GM21360 (cell line): ENCODE measurements around the gene CASZ1.

Source experiments
- ATAC-seq: cut with Tn5 transposase; IDR thresholded peaks from one replicate; pipeline ENCODE4 v1.9.1; 2021; ENCODE audit warnings: mild to moderate bottlenecking, moderate library complexity; ENCODE audit not compliant: unreplicated experiment

CASZ1 gene

GRCh38 chr1:10690484-10690883, 106.0 kb downstream of the CASZ1 start:
- ATAC-seq: no peak

DNA sequence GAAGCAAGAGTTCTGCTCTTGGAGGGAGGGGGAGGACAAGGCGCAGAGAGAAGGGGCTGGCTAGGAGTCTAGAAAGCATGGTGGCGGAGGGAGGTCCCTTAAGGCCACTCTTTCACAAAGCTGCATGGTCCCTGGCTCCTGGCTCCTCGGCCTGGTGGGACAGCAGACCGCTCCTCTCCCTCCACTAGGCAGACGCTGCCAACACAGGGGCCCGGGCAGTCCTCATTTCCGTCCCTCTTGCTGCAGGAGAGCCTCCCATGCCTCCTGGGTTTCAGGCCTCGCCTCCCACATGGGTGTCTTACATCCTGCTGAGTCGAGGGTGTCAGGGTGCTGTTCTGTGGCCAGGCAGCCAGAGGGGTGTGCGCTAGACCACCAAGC, 108.0 kb downstream of the CASZ1 start:
- ATAC-seq: no peak

DNA sequence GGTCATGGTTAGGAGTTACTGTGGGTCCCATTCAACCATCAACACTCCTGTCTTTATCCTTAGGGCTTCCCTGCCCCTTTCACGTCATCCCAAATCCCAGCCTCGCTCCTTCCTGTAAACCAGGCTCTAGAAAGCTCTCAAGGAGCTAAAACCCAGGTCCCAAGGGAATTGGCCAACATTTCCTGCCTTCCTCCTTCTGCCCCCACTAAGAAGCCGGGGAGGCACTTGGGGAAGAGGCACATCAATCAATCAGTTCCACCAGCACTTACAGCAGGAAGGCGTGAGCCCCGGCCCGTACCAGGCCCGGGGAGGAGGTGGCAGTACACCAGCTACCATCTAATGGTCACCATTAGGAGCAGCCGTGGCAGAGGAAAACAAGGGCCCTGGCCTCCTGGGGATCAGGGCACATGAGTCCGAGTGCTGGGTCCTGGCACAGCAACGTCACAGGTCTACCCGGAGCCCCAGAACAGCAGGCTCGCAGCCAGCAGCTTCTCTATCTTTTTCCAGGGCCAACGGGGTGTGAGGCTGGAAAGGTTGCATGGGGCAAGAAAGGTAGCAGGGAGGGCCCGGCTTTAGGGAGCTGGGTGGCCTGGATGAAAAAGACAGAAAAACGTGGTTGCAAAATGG, 108.6 kb downstream of the CASZ1 start:
- ATAC-seq: no peak

GRCh38 chr1:10687251-10687651, 109.2 kb downstream of the CASZ1 start:
- ATAC-seq: no peak

DNA sequence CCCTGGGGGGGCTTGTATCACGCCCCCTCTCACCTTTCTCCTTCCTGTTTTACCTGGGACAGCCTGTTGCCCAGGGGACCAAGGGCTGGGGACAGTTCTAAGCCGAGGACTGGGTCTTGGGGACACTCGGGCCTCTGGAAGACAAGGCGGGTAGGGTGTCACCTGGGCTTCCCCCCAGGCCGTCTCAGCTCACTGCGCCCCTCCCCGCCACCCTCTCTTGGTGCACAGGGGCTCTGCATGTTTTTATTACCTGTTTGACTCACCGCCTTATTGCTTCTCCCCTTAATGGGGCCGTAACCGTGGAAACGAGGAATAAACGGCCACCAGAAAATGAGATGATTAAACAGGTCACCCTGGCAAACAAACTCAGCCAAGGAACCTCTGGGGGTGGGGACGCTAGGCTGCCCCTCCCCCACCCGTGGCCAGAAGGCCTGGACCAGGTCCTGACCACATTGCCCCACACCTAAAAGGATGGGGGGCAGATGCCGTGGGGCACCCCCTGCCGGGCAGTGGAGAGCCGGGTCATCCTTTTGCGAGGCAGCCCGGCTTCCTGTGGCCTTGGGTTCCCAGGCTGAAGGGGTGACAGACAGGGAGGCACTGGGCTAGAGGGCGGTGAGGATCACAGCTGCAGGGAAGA, 109.9 kb downstream of the CASZ1 start:
- no peak for ATAC-seq

DNA sequence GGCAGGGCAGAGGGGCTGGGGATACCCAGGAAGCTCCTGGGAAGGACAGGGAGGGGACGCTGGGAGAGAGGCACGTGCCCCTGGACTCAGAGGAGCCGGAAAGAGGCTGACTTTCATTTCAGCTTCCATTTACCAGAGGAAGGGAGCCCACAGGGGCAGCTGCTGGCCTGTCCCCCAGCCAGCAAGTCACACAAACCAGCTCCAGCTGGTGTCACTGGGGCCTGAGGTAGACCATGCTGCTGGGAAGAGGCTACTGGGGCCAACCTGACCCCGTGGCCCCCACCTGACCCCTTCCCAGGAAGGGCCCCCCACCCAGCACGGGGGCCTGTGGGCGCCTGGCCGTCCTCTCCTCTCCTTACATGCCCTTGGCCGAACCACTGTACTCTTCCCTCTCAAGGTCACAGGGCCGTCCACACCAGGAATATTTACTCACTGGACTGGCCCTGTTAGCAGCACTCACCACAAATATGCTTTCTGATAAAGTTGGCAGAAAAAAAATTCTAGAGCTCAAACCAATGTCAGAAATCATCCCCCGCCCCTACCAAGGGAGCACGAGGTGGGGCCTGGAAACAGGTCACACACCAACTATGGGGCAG, 110.5 kb downstream of the CASZ1 start:
- ATAC-seq: no peak

DNA sequence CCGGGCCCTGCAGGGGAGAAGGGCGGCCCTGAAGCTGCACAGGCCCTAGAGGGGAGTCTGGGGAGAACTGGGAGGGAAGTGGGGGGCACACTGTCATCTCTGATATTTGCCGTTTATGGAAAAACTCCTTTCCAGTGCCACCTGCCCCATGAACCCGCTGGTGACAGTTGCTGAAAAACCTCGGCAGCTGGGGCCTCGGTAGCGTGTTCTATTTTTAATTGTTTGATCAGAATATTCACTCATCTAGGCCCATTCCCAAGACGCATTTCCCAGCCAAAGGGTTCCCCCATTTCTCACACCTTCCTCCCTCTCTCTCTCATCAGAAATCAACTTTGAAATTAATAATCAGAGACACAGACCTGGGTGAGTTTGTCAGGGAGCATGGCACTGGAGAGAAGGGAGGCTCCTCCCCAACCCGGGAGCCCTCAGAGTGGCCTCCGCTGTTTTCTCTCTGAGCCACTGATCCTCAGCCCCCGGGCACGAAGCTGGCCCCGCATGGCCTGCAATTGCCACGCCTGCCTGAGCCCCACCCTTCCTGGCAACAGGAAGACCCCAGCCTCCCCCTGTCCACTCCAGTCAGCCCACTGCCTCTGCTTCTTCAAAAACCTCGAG, 111.1 kb downstream of the CASZ1 start:
- no peak for ATAC-seq

DNA sequence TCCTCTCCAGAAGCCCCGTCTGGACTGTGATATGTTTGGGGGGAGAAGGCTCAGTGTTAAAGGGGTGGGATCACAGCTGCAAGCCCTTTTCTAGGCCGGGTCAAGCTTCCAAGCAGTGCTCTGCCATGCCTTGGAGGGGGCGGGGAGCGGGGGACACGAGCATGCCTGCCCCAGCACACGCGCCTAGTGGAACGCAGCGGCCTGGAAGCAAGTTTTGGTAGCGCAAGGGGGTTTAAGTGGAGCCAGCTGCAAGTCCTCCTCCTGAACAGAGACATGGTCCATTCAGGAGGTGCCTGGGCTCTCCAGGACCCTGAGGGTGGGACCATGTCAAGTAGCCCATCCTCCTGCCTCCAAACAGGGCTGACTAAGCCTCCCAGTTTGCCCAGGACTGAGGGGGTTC, 112.2 kb downstream of the CASZ1 start:
- no peak for ATAC-seq

GRCh38 chr1:10682449-10683309, 113.8 kb downstream of the CASZ1 start:
- no peak for ATAC-seq

DNA sequence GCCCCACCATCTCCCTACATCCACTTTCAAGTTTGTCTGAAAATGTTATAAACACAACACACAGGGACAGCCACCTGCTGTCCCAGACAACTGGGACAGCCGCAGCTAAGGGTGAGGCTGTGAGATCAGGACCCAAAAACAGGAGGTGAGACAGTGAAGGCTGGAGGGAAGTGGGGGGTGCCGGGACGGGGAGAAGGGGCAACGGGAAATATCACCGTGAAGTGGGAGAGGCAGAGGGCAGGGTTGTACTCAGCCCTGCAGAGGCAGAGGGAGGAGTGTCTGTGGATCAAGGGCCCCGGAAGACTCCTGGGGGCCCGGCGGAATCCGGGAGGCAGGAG, 114.4 kb downstream of the CASZ1 start:
- ATAC-seq: no peak

GRCh38 chr1:10681296-10682107, 114.9 kb downstream of the CASZ1 start:
- ATAC-seq: no peak

DNA sequence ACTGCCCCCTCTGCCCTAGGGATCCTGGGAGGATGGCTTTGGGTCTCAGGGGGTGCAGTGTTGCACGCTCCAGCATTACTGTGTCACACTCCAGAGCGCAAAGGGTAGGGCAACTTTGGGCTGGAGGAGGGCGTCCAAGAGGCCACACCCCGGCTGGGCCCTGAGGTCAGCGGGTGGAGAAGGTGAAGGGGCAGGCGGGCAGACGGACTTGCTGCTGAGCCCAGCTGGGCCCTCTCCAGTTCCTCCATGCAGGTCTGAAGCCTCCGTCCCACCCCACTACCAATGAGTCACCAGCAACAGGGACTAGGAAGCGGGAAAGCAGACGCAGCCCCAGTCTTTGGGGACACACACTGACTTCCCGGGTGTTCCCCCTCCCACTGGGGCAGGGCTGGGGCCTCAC, 116.0 kb downstream of the CASZ1 start:
- ATAC-seq: no peak

- ATAC-seq: no peak
Measured at GRCh38 chr1:10679496-10680220, 116.8 kb downstream of the CASZ1 start.

DNA sequence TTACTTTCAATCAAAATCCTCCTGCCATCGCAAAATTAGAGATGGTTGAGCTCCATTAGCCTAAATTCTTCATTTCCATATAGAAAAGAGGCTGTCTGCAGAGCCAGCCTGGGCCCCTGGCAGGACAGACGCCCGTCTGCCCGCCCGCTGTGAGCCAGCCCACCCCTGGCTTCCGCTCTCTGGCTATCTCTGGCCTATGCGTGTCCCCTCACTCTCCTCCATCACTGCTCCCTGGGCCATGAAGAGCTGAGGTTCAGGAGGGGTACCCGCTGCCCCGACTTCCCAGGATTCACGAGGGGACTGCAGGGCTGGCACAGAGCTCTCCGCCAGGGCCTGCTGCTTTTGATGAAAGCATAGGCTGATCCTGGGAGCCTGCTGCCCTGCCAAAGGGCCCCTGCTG, 117.6 kb downstream of the CASZ1 start:
- no peak for ATAC-seq

- ATAC-seq: no peak
Measured at GRCh38 chr1:10678402-10678801, 118.0 kb downstream of the CASZ1 start.

DNA sequence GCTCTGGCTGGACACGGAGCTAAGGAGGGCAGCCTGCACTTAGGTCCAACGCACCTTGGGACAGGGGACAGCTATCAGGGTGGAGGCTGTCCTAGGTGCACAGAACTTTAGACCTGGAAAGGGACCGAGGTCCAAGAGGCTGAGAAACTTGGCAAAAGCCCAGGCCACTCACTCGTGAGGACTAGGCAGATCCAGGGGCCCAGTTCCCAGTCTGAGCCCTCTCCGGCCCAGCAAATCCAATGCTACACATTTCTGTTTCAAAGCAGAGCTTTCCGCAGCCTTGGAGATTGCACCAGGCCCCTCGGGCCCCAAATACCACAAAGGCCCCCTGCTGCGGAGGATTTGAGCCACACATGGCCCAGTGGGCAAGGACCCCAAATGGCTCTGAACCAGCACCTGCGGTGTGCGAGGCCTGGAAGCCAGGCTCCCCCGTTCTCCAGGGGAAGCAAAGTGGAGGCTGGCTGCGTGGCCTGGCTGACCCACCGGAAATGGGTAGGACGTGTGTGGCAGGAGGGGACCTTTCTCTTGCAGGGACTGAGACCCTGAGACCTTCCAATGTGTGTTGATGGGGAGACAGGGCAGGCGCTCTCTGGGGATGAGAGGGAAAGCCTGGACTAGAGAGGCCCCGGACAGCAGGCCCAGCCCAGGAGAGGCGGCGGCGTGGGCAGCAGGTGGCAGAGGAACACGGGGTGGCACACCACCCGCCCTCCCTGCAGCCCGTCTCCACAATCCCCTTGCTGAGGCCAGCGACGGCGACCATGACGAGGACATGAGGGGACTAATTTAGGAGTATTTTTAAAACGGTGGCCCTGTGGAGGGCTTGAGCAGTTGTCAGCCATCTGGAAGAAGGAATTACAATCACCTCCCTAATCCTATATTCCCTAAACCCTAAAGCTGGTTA, 118.7 kb downstream of the CASZ1 start:
- no peak for ATAC-seq

GRCh38 chr1:10676963-10677362, 119.5 kb downstream of the CASZ1 start:
- ATAC-seq: no peak

GRCh38 chr1:10675813-10676212, 120.6 kb downstream of the CASZ1 start:
- no peak for ATAC-seq
